ENCODE measurements around the gene DLG5. TPM values are rescaled to one million over a fixed set of nuclear protein-coding genes. Genes with fewer than 3 reads are reported as not detected.
"Not testable (repeated sequence)": the region's sequence is repeated elsewhere in the genome, so short reads cannot be mapped to it uniquely, and the experiment has no call there.

The DLG5 gene
- total RNA-seq, 1 experiment from 2014 or later, result 81.7 TPM

DNA sequence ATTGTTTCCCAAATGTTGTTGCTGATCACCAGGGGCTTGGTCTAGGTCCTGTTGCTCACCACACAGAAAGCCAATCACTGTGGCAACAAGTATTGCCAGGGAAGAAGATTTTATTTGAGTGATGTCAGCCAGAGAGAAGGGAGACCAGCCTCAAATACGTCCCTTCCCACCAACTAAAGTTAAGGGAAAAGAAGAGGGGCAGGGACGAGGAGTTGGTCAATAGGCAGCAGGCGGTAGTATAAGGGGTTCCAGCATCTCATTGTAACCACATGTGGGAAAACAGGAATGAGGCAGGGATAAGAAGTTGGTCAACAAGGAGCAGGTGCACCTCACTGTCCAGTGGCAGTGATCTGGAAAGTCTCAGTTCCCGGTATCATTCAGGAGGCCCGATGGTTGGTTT is 150.1 kb downstream of the DLG5 start:
- Histone ChIP-seq H3K4me3 (no peak overlapping the region), H3K9me3 (ENCODE audit: insufficient read depth, low read depth) (no peaks in the 10 kb centered on the region), H3K4me2 (no peak overlapping the region), H4K20me1 (ENCODE audit: insufficient read depth) (no peaks in the 10 kb centered on the region), H2AFZ (no peak overlapping the region), H3F3A (ENCODE audit: insufficient read depth, low read depth) (no peaks in the 10 kb centered on the region; the same call in 1 of the 2 replicates), H3K4me1 (replicated peaks; ENCODE audit: insufficient read depth) (no peaks in the 10 kb centered on the region), H3K27ac (no peak overlapping the region), H3K9me2 (ENCODE audit: insufficient read depth) (no peaks in the 10 kb centered on the region), H3K27me3 (ENCODE audit: insufficient read depth, low read depth) (no peaks in the 10 kb centered on the region), H3K79me2 (ENCODE audit: low read depth) (no peaks in the 10 kb centered on the region), H3K36me3 (ENCODE audit: low read depth) (no peaks in the 10 kb centered on the region)
- BruUV-seq (replicated peaks), result no TSS peak
- ChIA-PET POLR2A (ENCODE audit: unreplicated experiment) (no interaction called here), CTCF (no interaction called here)
- intact Hi-C loops (cut with micrococcal nuclease; ENCODE audit: unreplicated experiment), result no loop called here
- no peak for DNase-seq
- TF ChIP-seq CTCF (conservative IDR thresholded peaks at IDR 0.05), result no peak

DNA sequence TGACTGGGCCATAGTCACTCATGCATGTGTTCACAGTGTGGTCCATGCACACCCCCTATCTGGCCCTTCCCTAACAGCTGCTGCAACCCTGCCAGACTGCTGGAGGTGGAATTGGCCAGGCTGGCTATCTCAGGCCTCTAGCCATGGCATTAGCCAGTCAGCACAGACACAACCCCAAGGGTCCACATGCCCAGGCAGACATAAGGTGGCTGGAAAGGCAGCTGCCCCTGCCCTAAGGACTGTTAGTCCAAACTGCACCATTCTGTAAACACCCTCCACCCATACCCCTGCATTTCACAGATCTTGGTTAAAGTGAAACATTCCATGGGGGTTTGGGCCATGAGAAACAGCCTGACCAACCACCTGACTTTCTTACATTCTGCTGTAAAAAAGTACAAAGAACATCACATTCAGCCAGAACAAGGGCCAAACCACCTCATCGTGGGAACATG is 151.6 kb downstream of the DLG5 start:
- ChIA-PET CTCF (no interaction called here), POLR2A (ENCODE audit: unreplicated experiment) (no interaction called here)
- H3K9me2 ChIP-seq (ENCODE audit: insufficient read depth), result no peaks in the 10 kb centered on the region
- no peak overlapping the region for H2AFZ ChIP-seq
- no peak for DNase-seq
- no peaks in the 10 kb centered on the region for H3K79me2 ChIP-seq (ENCODE audit: low read depth)
- no peaks in the 10 kb centered on the region for H4K20me1 ChIP-seq (ENCODE audit: insufficient read depth)
- intact Hi-C loops (cut with micrococcal nuclease; ENCODE audit: unreplicated experiment), result no loop called here
- no TSS peak for BruUV-seq (replicated peaks)
- H3F3A ChIP-seq (ENCODE audit: insufficient read depth, low read depth), result no peaks in the 10 kb centered on the region; the same call in 1 of the 2 replicates
- TF ChIP-seq CTCF (conservative IDR thresholded peaks at IDR 0.05), result no peak
- TF ChIP-seq EZH2 (IDR thresholded peaks at IDR 0.05; ENCODE audit: low read depth), result no peak
- H3K4me3 ChIP-seq, result no peak overlapping the region
- H3K27me3 ChIP-seq (ENCODE audit: insufficient read depth, low read depth), result no peaks in the 10 kb centered on the region
- no peak overlapping the region for H3K4me2 ChIP-seq
- H3K4me1 ChIP-seq (replicated peaks; ENCODE audit: insufficient read depth), result no peaks in the 10 kb centered on the region
- H3K36me3 ChIP-seq (ENCODE audit: low read depth), result no peaks in the 10 kb centered on the region
- no peak overlapping the region for H3K27ac ChIP-seq
- H3K9me3 ChIP-seq (ENCODE audit: insufficient read depth, low read depth), result no peaks in the 10 kb centered on the region

DNA sequence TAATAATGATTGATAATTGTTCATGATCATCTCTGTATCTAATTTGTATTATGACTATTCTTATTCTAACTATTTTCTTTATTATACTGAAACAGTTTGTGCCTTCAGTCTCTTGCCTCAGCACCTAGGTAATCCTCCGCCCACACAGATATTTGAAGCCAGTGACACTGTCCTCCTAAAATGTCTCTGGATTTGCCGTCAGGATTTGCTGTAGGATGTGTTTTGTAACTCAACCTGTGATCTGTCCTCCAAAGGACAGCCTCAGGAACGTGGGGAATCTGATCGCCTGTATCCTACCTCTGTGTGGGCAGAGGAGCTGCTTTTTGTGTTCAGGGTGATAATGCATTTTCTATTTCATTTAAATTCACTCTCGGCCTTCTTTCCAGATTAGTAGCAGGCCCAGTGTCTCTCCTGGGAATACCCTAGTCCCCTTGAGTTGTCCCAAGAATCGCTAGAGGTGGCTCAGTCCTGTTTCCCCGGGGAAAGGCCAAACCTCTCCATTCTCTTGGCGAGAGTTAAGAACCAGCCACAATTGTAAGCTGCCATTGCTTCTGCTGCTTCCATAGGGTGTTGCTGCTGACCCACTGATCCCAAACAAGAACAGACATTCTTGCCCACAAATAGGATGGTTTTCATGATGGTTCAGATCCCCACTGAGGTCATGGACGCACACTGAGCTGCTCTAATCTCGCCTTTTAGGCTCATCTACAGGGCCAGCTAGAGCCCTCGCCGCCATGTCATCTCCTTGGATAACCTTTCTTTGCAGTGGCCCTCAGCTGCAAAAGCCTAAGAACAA is 152.7 kb downstream of the DLG5 start:
- no TSS peak for BruUV-seq (replicated peaks)
- no peak for TF ChIP-seq CTCF (conservative IDR thresholded peaks at IDR 0.05)
- TF ChIP-seq EZH2 (IDR thresholded peaks at IDR 0.05; ENCODE audit: low read depth), result no peak
- Histone ChIP-seq H3K27ac (no peak overlapping the region), H3K79me2 (ENCODE audit: low read depth) (no peaks in the 10 kb centered on the region), H3K4me3 (no peak overlapping the region), H3K9me3 (ENCODE audit: insufficient read depth, low read depth) (no peaks in the 10 kb centered on the region), H3K36me3 (ENCODE audit: low read depth) (no peaks in the 10 kb centered on the region), H3K9me2 (ENCODE audit: insufficient read depth) (no peaks in the 10 kb centered on the region), H3K27me3 (ENCODE audit: insufficient read depth, low read depth) (no peaks in the 10 kb centered on the region), H2AFZ (no peak overlapping the region), H3K4me1 (replicated peaks; ENCODE audit: insufficient read depth) (no peaks in the 10 kb centered on the region), H4K20me1 (ENCODE audit: insufficient read depth) (no peaks in the 10 kb centered on the region), H3F3A (ENCODE audit: insufficient read depth, low read depth) (no peaks in the 10 kb centered on the region; the same call in 1 of the 2 replicates), H3K4me2 (no peak overlapping the region)
- ChIA-PET POLR2A (ENCODE audit: unreplicated experiment) (no interaction called here), CTCF (no interaction called here)
- intact Hi-C loops (cut with micrococcal nuclease; ENCODE audit: unreplicated experiment), result no loop called here
- no peak for DNase-seq

- H3K4me3 ChIP-seq; BruUV-seq (replicated peaks); CTCF ChIA-PET: not testable (repeated sequence)
These were observed 153.5 kb downstream of the DLG5 start for GRCh38 chr10:77772852-77773600.

More at GRCh38 chr10:77772852-77773600, 153.5 kb downstream of the DLG5 start:
- H3K4me2 ChIP-seq; H3K9me2 ChIP-seq (ENCODE audit: insufficient read depth); intact Hi-C loops (cut with micrococcal nuclease; ENCODE audit: unreplicated experiment); DNase-seq; H3K4me1 ChIP-seq (replicated peaks; ENCODE audit: insufficient read depth); H4K20me1 ChIP-seq (ENCODE audit: insufficient read depth); H2AFZ ChIP-seq; POLR2A ChIA-PET (ENCODE audit: unreplicated experiment); H3K9me3 ChIP-seq (ENCODE audit: insufficient read depth, low read depth); H3K27ac ChIP-seq; H3K79me2 ChIP-seq (ENCODE audit: low read depth); H3F3A ChIP-seq (ENCODE audit: insufficient read depth, low read depth); H3K27me3 ChIP-seq (ENCODE audit: insufficient read depth, low read depth); H3K36me3 ChIP-seq (ENCODE audit: low read depth): not testable (repeated sequence)

All from PC-9 (cell line).